CD14-positive monocyte (primary cell): ENCODE results near the gene PDE8B. TPM values are rescaled to one million over a fixed set of nuclear protein-coding genes. Genes with fewer than 3 reads are reported as not detected.

Source experiments
- DNase-seq, 3 donors: peaks; one replicate each; pipeline ENCODE4 v3.0.0-alpha.2; 2011 to 2022
- H2AFZ ChIP-seq: 2 replicates; pipeline ENCODE4 v1.6.0; 2012; ENCODE audit warnings: mild to moderate bottlenecking, low read depth, low read length, inconsistent platforms; ENCODE audit not compliant: insufficient read depth, poor library complexity, severe bottlenecking
- H3K27ac ChIP-seq, 2 donors: 1 replicate in 1 of 2; 2 replicates in 1 of 2; pipeline ENCODE4 v1.5.1; 2012 to 2013; ENCODE audit warnings: low read length in 2 of 2, control low read depth in 1 of 2, inconsistent platforms in 1 of 2, low read depth in 1 of 2, mild to moderate bottlenecking in 1 of 2
- H3K27me3 ChIP-seq, 2 donors: one replicate each; pipeline versions ENCODE4 v1.6.0 to v1.6.1; 2011 to 2013; ENCODE audit warnings: low read length in 2 of 2; ENCODE audit not compliant: control insufficient read depth in 2 of 2, insufficient read depth in 2 of 2
- H3K36me3 ChIP-seq, 2 donors: replicated peaks in 1 of 2; 1 replicate in 1 of 2; 2 replicates in 1 of 2; pipeline versions ENCODE4 v1.5.1 to v1.6.1; 2012 to 2013; ENCODE audit warnings: low read length in 2 of 2, control low read depth in 1 of 2, inconsistent platforms in 1 of 2, mild to moderate bottlenecking in 1 of 2; ENCODE audit not compliant: insufficient read depth in 2 of 2, control insufficient read depth in 1 of 2
- H3K4me1 ChIP-seq, 2 donors: 1 replicate in 1 of 2; 2 replicates in 1 of 2; pipeline versions ENCODE4 v1.5.1 to v1.6.1; 2012 to 2013; ENCODE audit warnings: low read length in 2 of 2, control low read depth in 1 of 2, inconsistent platforms in 1 of 2, mild to moderate bottlenecking in 1 of 2, moderate library complexity in 1 of 2; ENCODE audit not compliant: insufficient read depth in 2 of 2, control insufficient read depth in 1 of 2
- H3K4me2 ChIP-seq: replicated peaks from 2 replicates; pipeline ENCODE3; 2012; ENCODE audit warnings: low read length, moderate library complexity, mild to moderate bottlenecking; ENCODE audit not compliant: poor library complexity, severe bottlenecking; ENCODE audit errors: extremely low read depth
- H3K4me3 ChIP-seq, 3 experiments: fragments of 200-600 bp in 1 of 3; sonication (generic) in 1 of 3; replicated peaks in 1 of 3; 1 replicate in 2 of 3; 2 replicates in 1 of 3; pipeline ENCODE4 v1.5.1; 2011 to 2013; ENCODE audit warnings: low read length in 3 of 3, mild to moderate bottlenecking in 3 of 3, control low read depth in 2 of 3, low read depth in 2 of 3, inconsistent platforms in 1 of 3, moderate library complexity in 1 of 3
- H3K79me2 ChIP-seq: 2 replicates; pipeline ENCODE4 v1.6.0; 2012; ENCODE audit warnings: mild to moderate bottlenecking, control low read depth, inconsistent platforms, low read length, moderate library complexity; ENCODE audit not compliant: insufficient read depth
- H3K9ac ChIP-seq: 2 replicates; pipeline ENCODE4 v1.6.0; 2017; ENCODE audit warnings: low read length, mild to moderate bottlenecking; ENCODE audit not compliant: insufficient read depth, poor library complexity, severe bottlenecking
- H3K9me3 ChIP-seq, 2 donors: replicated peaks in 1 of 2; 1 replicate in 1 of 2; 2 replicates in 1 of 2; pipeline versions ENCODE4 v1.5.1 to v1.6.1; 2012 to 2013; ENCODE audit warnings: low read length in 2 of 2, control low read depth in 1 of 2; ENCODE audit not compliant: control insufficient read depth in 1 of 2, insufficient read depth in 1 of 2
- H4K20me1 ChIP-seq: 2 replicates; pipeline ENCODE4 v1.6.0; 2012; ENCODE audit warnings: mild to moderate bottlenecking, low read length, control low read depth, moderate library complexity; ENCODE audit not compliant: insufficient read depth
- H3K27ac Mint-ChIP-seq, 7 donors: one replicate each; pipeline ENCODE4 v1.8.0; 2020; ENCODE audit warnings: mild to moderate bottlenecking in 7 of 7, mixed read lengths in 7 of 7, moderate library complexity in 6 of 7, inconsistent platforms in 2 of 7
- H3K27me3 Mint-ChIP-seq, 3 donors: one replicate each; pipeline ENCODE4 v1.8.0; 2021 to 2022; ENCODE audit warnings: low read depth in 3 of 3, mild to moderate bottlenecking in 3 of 3, mixed read lengths in 3 of 3, moderate library complexity in 3 of 3, inconsistent platforms in 1 of 3
- H3K36me3 Mint-ChIP-seq, 2 donors: one replicate each; pipeline ENCODE4 v1.8.0; 2020; ENCODE audit warnings: mixed read lengths in 2 of 2, inconsistent platforms in 1 of 2, mild to moderate bottlenecking in 1 of 2
- H3K4me1 Mint-ChIP-seq: one replicate; pipeline ENCODE4 v1.8.0; 2020; ENCODE audit warnings: mild to moderate bottlenecking, mixed read lengths
- H3K4me3 Mint-ChIP-seq, 2 donors: one replicate each; pipeline ENCODE4 v1.8.0; 2020; ENCODE audit warnings: mild to moderate bottlenecking in 2 of 2, mixed read lengths in 2 of 2, moderate library complexity in 1 of 2
- H3K9me3 Mint-ChIP-seq, 7 donors: one replicate each; pipeline ENCODE4 v1.8.0; 2020 to 2022; ENCODE audit warnings: mixed read lengths in 7 of 7, mild to moderate bottlenecking in 6 of 7, moderate library complexity in 6 of 7, inconsistent platforms in 2 of 7
- CTCF ChIP-seq: fragments of 200-600 bp; IDR thresholded peaks from one replicate; pipeline ENCODE4 v1.8.0; 2022; ENCODE audit warnings: antibody characterized with exemption, mild to moderate bottlenecking
- WGBS: methylation state at CpG from one replicate; pipeline ENCODE4 v1.1.5; 2013; ENCODE audit warnings: missing lambda C conversion rate; ENCODE audit not compliant: insufficient coverage; 5-methylcytosine and 5-hydroxymethylcytosine counted together
- intact Hi-C, 2 donors: fragments of 100-400 bp; cut with micrococcal nuclease; formaldehyde crosslinking; loops; one replicate each; pipeline versions ENCODE4 v1.15.0 to v1.15.1; 2023
- polyA plus RNA-seq, 3 donors: library from polyadenylated mRNA; depleted of rRNA in 1 of 3; unstranded in 2 of 3; stranded (reverse) in 1 of 3; fragments of 300-500 nt in 2 of 3; fragments of >200 nt in 1 of 3; fragmentation: Illumina TruSeq in 2 of 3; gene quantifications; 1 replicate in 2 of 3; 2 replicates in 1 of 3; pipeline ENCODE4 v1.2.3, GENCODE V29; 2012 to 2021

The PDE8B gene
- polyA plus RNA-seq, 3 donors, result 0.11 to 0.61 (median 0.29) TPM

- Histone ChIP-seq H3K4me1 (peaks cover 8 to 10% of the 10 kb centered on the region in 2 donors), H3K79me2 (no peaks in the 10 kb centered on the region), H3K4me2 (peak overlapping the region; percentile 94), H3K36me3 (no peaks in the 10 kb centered on the region), H3K27me3 (peaks cover 44 to 45% of the 10 kb centered on the region in 2 donors), H2AFZ (peak overlapping the region; percentile 69), H3K4me3 (peak overlapping the region in 1 of 3 experiments; percentile 80), H3K27ac (no peak overlapping the region), H3K9me3 (peaks cover 0 to 8% of the 10 kb centered on the region in 2 donors), H3K9ac (no peak overlapping the region), H4K20me1 (no peaks in the 10 kb centered on the region)
- Mint-ChIP-seq H3K9me3 (peaks cover 0 to 14% (median 6%) of the 10 kb centered on the region in 7 donors), H3K27me3 (peaks cover 38 to 48% (median 43%) of the 10 kb centered on the region in 3 donors), H3K4me3 (peak overlapping the region; percentile 89 to 93), H3K27ac (peak overlapping the region in 1 of 7 donors; percentile 63), H3K36me3 (peaks cover 0 to 7% of the 10 kb centered on the region in 2 donors), H3K4me1 (peaks cover 15% of the 10 kb centered on the region)
- WGBS, result 95% methylated on average over 13 of the region's 14 CpGs
- no peak for TF ChIP-seq CTCF
- intact Hi-C loops, result no loop called here
- no peak for DNase-seq
Measured at GRCh38 chr5:77209495-77210090, 887 bp upstream of the PDE8B start.

- WGBS, result under 1% methylated on average over 61 of the region's 61 CpGs
Measured at GRCh38 chr5:77210964-77211690, 647 bp downstream of the PDE8B start.

More at GRCh38 chr5:77210964-77211690, 647 bp downstream of the PDE8B start:
- Mint-ChIP-seq H3K36me3 (peaks cover 0 to 7% of the 10 kb centered on the region in 2 donors), H3K27ac (peak overlapping the region in 2 of 7 donors; percentile 35 to 73), H3K9me3 (peaks cover 0 to 14% (median 6%) of the 10 kb centered on the region in 7 donors), H3K4me3 (peak overlapping the region; percentile 87 to 94), H3K4me1 (peaks cover 15% of the 10 kb centered on the region), H3K27me3 (peaks cover 38 to 48% (median 46%) of the 10 kb centered on the region in 3 donors)
- no peak overlapping the region for H3K27ac ChIP-seq
- H3K79me2 ChIP-seq, result no peaks in the 10 kb centered on the region
- H3K4me2 ChIP-seq, result peak overlapping the region; percentile 94
- H3K4me3 ChIP-seq, result peak overlapping the region; percentile 29 to 80 (median 63)
- H3K27me3 ChIP-seq, result peaks cover 45 to 46% of the 10 kb centered on the region in 2 donors
- DNase-seq, result no peak
- H2AFZ ChIP-seq, result peak overlapping the region; percentile 70
- intact Hi-C loops, result no loop called here
- H3K4me1 ChIP-seq, result peaks cover 8 to 10% of the 10 kb centered on the region in 2 donors
- H3K9me3 ChIP-seq, result peaks cover 0 to 8% of the 10 kb centered on the region in 2 donors
- H4K20me1 ChIP-seq, result no peaks in the 10 kb centered on the region
- peak overlapping the region; percentile 59 for H3K9ac ChIP-seq
- no peak for TF ChIP-seq CTCF
- H3K36me3 ChIP-seq, result no peaks in the 10 kb centered on the region
